CD4-positive, alpha-beta T cell treated with Interleukin-12 subunit alpha and Interleukin-12 subunit beta, for 1 hour (primary cell): ENCODE measurements around the gene SCFD1.
A peak's percentile ranks its signal among the peaks of the same experiment; 100 is the strongest.
"Not testable (repeated sequence)": the region's sequence is repeated elsewhere in the genome, so short reads cannot be mapped to it uniquely, and the experiment has no call there.

ENCODE experiments used
- DNase-seq: peaks from one replicate; pipeline ENCODE4 v3.0.0-alpha.2; 2020

Gene SCFD1

DNA sequence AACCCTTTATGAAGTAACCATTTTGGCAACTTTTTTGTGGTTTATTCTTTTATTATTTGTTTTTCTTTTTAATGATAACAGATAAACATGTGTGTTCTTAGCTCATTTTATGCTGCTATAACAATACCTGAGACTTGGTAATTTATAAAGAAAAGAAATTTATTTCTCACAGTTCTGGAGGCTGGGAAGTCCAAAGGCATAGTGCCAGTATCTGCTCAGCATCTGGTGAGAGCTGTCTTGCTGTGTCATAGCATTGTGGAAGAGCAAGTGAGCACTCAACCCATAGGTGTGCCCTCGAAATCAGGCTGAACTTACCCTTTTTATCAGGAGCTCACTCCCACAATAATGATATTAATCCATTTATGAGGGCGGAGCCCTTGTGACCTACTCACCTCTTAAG, 8.0 kb upstream of the SCFD1 start:
- DNase-seq: no peak

GRCh38 chr14:30620178-30620577, 1.9 kb upstream of the SCFD1 start:
- DNase-seq: no peak

DNA sequence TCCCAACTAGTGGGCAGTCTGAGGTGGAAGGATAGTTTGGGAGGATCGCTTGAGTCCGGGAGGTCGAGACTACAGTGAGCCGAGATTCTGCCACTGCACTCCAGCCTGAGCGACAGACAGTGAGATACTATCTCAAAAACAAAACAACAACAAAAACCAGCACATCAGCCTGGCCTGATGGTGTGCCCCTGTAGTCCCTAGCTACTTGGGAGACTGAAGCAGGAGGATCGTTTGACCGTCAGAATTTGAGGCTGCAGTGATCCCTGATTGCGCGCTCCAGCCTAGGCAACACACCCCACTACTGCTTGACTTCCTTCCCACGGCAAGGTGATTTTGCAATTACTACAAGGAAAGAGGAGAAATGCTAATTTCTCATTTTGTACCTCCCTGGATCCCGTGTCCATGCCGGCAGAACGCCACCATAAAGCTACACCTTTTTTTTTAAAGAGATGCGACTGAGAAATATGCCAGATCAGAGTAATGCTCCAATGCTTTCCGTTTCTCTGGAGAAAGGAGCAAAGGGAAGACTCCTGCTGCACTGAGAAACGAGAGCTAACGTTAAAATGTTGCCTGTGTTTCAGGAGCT, 672 bp upstream of the SCFD1 start:
- peak; percentile 16 for DNase-seq

GRCh38 chr14:30623412-30624131, 1.5 kb downstream of the SCFD1 start:
- DNase-seq: no peak

DNA sequence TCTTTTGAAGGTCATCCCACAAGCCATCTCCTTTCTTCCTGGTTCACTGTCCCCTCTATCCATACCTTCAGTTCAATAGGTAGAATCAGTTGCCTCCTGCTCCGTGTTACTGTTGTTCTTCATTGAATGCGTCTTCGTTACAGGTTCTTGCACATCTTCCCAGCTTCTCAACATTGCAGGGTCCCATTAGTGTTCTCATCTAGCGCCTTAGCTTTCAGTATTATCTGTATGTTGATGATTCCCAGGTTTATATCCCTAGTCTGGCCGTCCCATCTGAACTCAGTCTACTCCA, 2.0 kb downstream of the SCFD1 start:
- no peak for DNase-seq

DNA sequence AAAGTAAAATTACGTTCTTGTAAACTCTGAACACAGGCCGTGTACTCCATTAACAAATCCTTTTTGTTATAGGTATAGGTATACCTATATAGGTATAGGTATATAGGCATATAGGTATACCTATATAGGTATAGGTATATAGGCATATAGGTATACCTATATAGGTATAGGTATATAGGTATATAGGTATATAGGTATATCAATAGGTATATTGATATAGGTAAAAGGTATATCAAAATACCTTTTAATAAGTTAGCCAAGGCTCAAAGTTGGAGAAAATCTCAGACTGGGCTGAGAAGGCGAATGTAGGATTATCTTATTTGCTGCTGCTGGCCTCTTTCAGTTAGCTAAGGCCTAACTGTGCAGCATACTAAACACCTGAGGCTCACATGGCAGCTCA, 3.4 kb downstream of the SCFD1 start:
- DNase-seq: no peak

GRCh38 chr14:30629432-30629831, 7.3 kb downstream of the SCFD1 start:
- not testable (repeated sequence) for DNase-seq

DNA sequence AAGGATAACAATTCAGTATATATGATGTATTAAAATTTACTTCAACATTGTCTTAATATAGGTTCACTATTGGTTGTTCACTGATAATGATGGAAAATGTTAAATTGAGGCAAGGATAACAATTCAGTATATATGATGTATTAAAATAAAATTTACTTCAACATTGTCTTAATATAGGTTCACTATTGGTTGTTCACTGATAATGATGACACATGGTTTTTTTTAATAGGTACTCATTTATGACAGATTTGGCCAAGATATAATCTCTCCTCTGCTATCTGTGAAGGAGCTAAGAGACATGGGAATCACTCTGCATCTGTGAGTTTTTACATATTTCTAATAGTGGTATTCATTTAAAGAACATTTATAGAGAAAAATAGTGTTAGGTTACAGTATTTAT, 8.1 kb downstream of the SCFD1 start:
- DNase-seq: no peak

GRCh38 chr14:30632730-30633129, 10.6 kb downstream of the SCFD1 start:
- no peak for DNase-seq

GRCh38 chr14:30638926-30639325, 16.8 kb downstream of the SCFD1 start:
- DNase-seq: no peak

GRCh38 chr14:30641207-30641606, 19.1 kb downstream of the SCFD1 start:
- no peak for DNase-seq

DNA sequence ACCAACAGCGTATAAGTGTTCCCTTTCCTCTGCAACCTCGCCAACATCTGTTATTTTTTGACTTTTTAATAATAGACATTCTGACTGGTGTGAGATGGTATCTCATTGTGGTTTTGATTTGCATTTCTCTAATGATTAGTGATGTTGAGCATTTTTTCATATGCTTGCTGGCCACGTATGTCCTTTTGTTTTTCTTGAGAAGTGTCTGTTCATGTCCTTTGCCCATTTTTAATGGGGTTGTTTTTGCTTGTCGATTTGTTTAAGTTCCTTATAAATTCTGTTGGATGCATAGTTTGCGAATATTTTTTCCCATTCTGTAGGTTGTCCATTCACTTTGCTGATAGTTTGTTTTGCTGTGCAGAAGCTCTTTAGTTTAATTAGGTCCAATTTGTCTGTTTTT, 22.3 kb downstream of the SCFD1 start:
- not testable (repeated sequence) for DNase-seq

GRCh38 chr14:30645600-30645999, 23.5 kb downstream of the SCFD1 start:
- no peak for DNase-seq

DNA sequence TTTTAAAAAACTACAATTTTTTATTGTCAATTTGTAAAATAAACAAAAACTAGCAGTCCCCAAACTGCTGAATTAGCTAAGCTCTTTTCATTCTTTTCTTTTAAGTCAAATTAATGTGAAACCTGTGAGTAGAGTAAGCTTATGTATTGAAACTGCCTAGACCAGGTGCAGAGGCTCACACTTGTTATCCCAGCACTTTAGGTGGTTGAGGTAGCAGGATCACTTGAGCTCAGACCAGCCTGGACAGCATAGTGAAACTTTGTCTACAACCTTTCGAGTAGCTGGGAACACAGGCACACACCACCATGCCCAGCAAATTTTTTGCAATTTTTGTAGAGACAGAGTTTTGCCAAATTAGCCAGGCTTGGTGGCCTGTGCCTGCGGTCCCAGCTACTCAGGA, 26.4 kb downstream of the SCFD1 start:
- DNase-seq: no peak

DNA sequence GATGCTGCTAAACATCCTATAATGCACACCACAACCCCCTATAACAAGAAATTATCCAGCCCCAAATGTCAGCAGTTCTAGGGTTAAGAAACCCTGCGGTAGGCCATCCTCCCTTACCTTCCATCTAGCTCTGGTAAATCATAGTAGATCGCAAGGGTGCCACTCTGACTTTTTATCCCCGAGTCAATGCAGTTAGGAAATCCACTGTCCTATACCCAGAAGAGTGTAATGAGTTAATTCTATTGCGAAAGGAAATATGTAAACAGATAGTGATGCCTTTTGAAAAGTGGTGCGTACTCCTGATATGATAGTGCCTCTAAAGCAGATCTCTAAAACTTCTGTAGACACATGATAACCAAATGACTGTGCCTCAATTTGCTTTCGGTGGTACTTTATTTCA, 29.8 kb downstream of the SCFD1 start:
- no peak for DNase-seq

DNA sequence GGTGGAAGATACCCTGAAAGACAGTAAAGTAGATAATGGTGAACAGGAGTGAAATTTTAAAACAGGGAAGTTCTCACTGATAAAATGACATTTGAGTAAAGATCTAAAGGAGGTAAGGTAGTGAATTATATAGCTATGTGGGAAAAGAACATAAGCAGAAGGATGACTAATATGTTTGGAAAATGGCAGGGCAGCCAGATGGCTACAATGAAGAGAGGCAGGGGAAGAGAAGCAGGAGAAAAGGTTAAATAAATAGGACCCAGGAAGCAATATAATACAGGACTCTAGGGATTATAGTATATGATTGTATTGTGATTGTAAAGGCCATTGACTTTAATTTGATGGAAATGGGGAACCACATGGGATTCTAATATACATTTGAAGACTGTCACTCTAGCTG, 33.0 kb downstream of the SCFD1 start:
- no peak for DNase-seq

DNA sequence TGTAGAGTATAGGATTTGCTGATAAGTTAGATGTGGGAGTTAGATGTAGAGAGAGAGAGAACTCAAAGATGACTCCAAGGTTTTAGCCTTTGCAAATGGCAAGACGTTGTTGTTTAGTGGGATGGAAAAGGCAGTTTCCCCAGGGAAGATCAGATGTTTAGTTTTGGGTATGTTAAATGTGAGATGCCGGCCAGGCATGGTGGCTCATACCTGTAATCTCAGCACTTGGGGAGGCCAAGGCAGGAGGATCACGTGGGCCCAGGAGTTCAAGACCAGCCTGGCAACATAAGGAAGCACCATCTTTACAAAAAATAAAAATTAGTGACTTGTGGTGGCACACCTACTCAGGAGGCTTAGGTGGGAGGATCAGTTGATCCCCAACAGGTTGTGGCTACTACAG, 33.5 kb downstream of the SCFD1 start:
- no peak for DNase-seq

GRCh38 chr14:30656190-30656632, 34.1 kb downstream of the SCFD1 start:
- peak; percentile 49 for DNase-seq

DNA sequence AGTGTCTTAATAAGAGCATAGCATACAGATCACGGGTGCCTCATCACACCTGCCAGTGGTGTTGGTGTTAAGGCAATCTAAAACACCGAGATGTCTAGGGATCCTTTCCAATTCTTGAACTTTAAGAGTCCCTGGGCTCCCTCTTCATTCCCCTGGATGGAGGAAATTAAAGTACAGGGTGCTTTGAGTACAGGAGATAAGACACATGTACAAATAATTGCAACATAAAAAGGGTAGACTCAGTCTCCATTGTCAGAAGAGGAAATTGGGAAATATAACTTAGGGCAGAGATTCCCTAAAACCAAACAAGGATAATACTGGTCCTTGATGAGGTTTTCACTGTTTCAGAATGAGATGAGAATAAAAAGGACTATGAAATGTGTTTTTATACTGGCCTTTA, 34.9 kb downstream of the SCFD1 start:
- no peak for DNase-seq

DNA sequence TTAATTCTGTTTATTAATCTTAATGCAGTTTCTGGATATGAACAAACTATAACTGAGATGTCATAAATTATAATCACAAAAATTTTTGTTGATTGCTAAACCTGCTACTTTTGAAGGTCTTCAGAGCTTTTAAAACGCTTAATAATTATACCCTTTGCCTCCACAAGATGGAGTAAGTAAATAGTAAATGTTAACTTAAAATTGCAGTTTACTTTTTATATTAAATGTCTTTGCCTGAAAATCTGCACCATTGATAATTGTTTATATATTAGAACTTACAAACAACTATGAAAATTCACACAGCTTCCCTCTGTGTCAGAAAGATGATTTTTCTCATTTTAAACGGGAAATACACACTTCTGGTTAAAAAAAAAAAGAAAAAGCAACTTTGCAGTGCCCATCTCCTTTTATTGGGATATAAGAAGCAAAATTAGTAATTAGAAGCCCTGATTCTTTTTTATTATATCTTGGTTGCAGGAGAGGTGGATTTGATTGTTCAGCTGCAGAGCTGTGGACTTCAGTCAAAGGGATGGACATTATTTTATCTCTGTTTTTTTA, 35.6 kb downstream of the SCFD1 start:
- peak; percentile 13 for DNase-seq

DNA sequence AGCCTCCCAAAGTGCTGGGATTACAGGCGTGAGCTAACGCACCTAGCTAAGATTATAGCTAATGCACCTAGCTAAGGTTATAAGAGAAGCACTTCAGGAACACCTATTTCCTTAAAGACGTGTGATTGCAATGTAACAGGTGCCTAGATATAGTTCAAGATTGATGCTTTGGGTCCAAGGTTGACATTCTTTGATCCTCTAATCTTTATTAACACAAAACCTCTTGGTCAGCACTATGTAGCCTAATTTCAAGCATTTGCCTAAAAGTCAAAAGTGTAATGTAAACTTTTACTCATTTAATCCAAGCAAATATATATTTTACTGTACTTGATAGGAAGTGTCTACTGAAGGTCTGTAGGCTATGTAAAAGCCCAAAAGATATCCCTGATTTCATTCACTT, 36.5 kb downstream of the SCFD1 start:
- no peak for DNase-seq

DNA sequence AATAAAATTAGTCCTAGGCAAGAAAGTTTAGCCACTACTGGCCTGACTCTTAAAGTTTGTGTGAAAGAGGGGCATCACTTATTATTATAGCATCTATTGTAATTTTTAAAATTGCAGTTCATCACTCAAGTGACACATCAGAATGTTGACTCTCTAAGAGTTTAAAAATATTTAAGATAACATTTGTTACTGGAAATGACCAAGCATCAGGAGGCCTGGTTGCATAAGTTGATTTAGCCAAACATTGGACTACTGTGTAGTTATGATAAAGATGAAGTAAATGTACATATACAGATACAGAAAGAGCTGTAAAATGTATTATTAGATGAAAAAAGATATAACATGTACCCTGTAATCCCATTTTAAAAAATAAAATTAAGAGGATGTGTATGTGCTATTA, 47.5 kb downstream of the SCFD1 start:
- DNase-seq: no peak

DNA sequence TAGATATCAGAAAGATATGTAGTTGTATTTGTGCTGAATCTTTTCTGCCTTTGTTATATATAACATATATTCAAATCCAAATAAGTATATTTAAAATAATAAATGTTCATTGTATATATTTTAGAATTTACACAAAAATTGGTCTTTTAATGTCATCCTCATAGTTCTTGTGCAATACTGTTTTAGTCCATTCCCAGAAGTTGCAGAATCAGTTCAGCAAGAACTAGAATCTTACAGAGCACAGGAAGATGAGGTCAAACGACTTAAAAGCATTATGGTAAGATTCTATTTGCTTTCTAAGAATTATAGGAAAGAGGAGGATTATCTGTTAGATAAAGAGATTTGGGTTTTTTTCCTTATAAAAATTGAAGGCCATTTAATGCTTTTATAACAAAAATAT, 51.0 kb downstream of the SCFD1 start:
- DNase-seq: no peak

- DNase-seq: no peak
Observed at GRCh38 chr14:30678926-30679431, 56.9 kb downstream of the SCFD1 start.

DNA sequence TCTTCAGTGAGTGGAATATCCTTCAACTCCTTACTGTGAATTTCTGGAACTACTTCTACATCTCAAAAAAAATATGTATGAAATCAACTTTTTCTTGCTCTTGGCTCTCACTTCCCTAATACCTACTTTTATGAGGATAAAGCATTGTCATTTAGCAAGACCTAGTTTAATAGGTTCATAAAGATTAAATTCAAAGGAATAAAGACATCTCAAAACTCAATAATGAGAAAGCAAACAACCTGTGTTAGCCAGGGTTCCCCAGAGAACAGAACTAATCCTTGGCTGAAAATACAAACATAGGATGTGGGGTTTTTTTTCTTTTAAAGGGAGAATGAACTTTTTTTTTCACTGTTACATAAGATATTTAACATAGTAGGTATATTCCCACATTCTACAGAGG, 57.9 kb downstream of the SCFD1 start:
- no peak for DNase-seq
